Adrenal gland (tissue), 12 donors: ENCODE measurements around the gene DNAL1. TPM values are rescaled to one million over a fixed set of nuclear protein-coding genes. Genes with fewer than 3 reads are reported as not detected.
A peak's percentile ranks its signal among the peaks of the same experiment; 100 is the strongest.

Experiments used
- DNase-seq, 7 donors: peaks; one replicate each; pipeline ENCODE4 v3.0.0-alpha.2; 2019 to 2020
- H3K27ac ChIP-seq, 5 donors: fragments of 200-600 bp; sonication (generic) in 4 of 5; 1 replicate in 3 of 5; 2 replicates in 2 of 5; pipeline versions ENCODE4 v1.5.1 to v1.8.0; 2016 to 2020; ENCODE audit warnings: mild to moderate bottlenecking in 1 of 5
- H3K27me3 ChIP-seq: fragments of 200-600 bp; 2 replicates; pipeline ENCODE4 v1.8.0; 2021
- H3K36me3 ChIP-seq, 2 donors: fragments of 200-600 bp; replicated peaks in 1 of 2; 1 replicate in 1 of 2; 2 replicates in 1 of 2; pipeline versions ENCODE4 v1.5.1 to v1.8.0; 2018 to 2022
- H3K4me1 ChIP-seq, 2 donors: fragments of 200-600 bp; replicated peaks in 1 of 2; 1 replicate in 1 of 2; 2 replicates in 1 of 2; pipeline versions ENCODE4 v1.5.1 to v1.8.0; 2018 to 2021
- H3K4me3 ChIP-seq, 4 donors: fragments of 200-600 bp; sonication (generic) in 3 of 4; one replicate each; pipeline ENCODE4 v1.5.1; 2016 to 2018
- H3K9me3 ChIP-seq, 3 donors: fragments of 200-600 bp; sonication (generic) in 1 of 3; replicated peaks in 1 of 3; 1 replicate in 2 of 3; 2 replicates in 1 of 3; pipeline versions ENCODE4 v1.5.1 to v1.8.0; 2016 to 2021
- CTCF ChIP-seq, 6 experiments: fragments of 450-650 bp in 4 of 6; fragments of 200-600 bp in 2 of 6; sonication (generic) in 1 of 6; IDR thresholded peaks; 1 replicate in 5 of 6; 2 replicates in 1 of 6; pipeline versions ENCODE4 v1.5.1 to v1.8.0; 2016 to 2021; ENCODE audit warnings: antibody characterized with exemption in 6 of 6, mild to moderate bottlenecking in 2 of 6, moderate library complexity in 1 of 6
- POLR2A ChIP-seq, 2 donors: fragments of 450-650 bp; IDR thresholded peaks; one replicate each; pipeline ENCODE4 v1.6.1; 2017; ENCODE audit warnings: antibody characterized with exemption in 2 of 2, mild to moderate bottlenecking in 2 of 2, moderate library complexity in 1 of 2
- WGBS, 4 donors: extraction: QIAGEN DNeasy Blood & Tissue Kit in 2 of 4; methylation state at CpG; one replicate each; pipeline versions ENCODE4 v1.1.5 to v1.1.7; 2013 to 2017; 5-methylcytosine and 5-hydroxymethylcytosine counted together
- intact Hi-C, 2 donors: fragments of 100-400 bp; cut with DNase I; formaldehyde crosslinking; loops; one replicate each; pipeline versions ENCODE4 v1.14.1 to v1.15.0; 2022 to 2023
- polyA plus RNA-seq, 3 donors: library from polyadenylated mRNA; stranded (reverse); fragments of 200-250 nt in 2 of 3; fragments of 350-450 nt in 1 of 3; fragmentation: Illumina TruSeq in 1 of 3; extraction: RNeasy Lipid Tissue Mini Kit (QIAGEN cat#74804) in 1 of 3; gene quantifications; one replicate each; pipeline ENCODE4 v1.2.3, GENCODE V29; 2013 to 2014
- total RNA-seq, 9 donors: library from RNA; depleted of rRNA in 4 of 9; stranded (reverse); fragments of >200 nt in 4 of 9; fragments of 120-200 nt in 1 of 9; fragmentation: NEBNext Ultra II Directional in 1 of 9; extraction: Animal tissue kit (Norgen Biotek cat#: 25700) in 1 of 9; gene quantifications; one replicate each; pipeline versions ENCODE4 v1.1.0 to v1.2.4, GENCODE V29; 2013 to 2023
- donor health status: healthy with polysubstance abuse.
- donor health status: Bipolar disorder and iron deficiency.
- donor health status: DM: yes; HTN: yes; CAD: no.
- donor health status: DM: no; HTN: no; CAD: no.
- donor health status: DM: no; HTN: no; CAD: no.
- donor health status: DM: yes; HTN: yes; CAD: no.

The DNAL1 gene
- total and polyA plus RNA-seq, 12 donors: 3.6 to 24.2 (median 13.0) TPM

- H3K9me3 ChIP-seq: no peaks in the 10 kb centered on the region
- peak in 1 of 7 donors; percentile 31 for DNase-seq
- peak overlapping the region in 3 of 4 donors; percentile 33 to 62 (median 47) for H3K4me3 ChIP-seq
- H3K27ac ChIP-seq: peak overlapping the region in 3 of 5 donors; percentile 74 to 84 (median 81)
- H3K36me3 ChIP-seq: no peaks in the 10 kb centered on the region
- 1 to 9% (median 2%) methylated on average over 7 to 13 of the region's 13 CpGs for WGBS, 4 donors
- no peaks in the 10 kb centered on the region for H3K27me3 ChIP-seq
- peaks cover 0 to 4% of the 10 kb centered on the region in 2 donors for H3K4me1 ChIP-seq
- intact Hi-C loops: no loop called here
- no peak for TF ChIP-seq POLR2A (IDR thresholded peaks at IDR 0.05)
- TF ChIP-seq CTCF (IDR thresholded peaks at IDR 0.05): no peak
These were observed 31.8 kb upstream of the DNAL1 start for GRCh38 chr14:73613046-73613383.

GRCh38 chr14:73613419-73613963 lies 31.3 kb upstream of the DNAL1 start:
- 85 to 97% (median 90%) methylated on average over 3 of the region's 3 CpGs for WGBS, 4 donors
- H3K9me3 ChIP-seq: no peaks in the 10 kb centered on the region
- H3K36me3 ChIP-seq: no peaks in the 10 kb centered on the region
- peak overlapping the region in 1 of 5 donors; percentile 84 for H3K27ac ChIP-seq
- H3K4me3 ChIP-seq: no peak overlapping the region
- no peak for DNase-seq
- H3K4me1 ChIP-seq: peaks cover 0 to 4% of the 10 kb centered on the region in 2 donors
- intact Hi-C loops: no loop called here
- H3K27me3 ChIP-seq: no peaks in the 10 kb centered on the region
- TF ChIP-seq POLR2A (IDR thresholded peaks at IDR 0.05) (no peak), CTCF (IDR thresholded peaks at IDR 0.05) (no peak)

- 76 to 92% (median 89%) methylated on average over 4 of the region's 4 CpGs for WGBS, 4 donors
- Histone ChIP-seq H3K27me3 (no peaks in the 10 kb centered on the region), H3K27ac (no peak overlapping the region), H3K4me1 (peaks cover 0 to 4% of the 10 kb centered on the region in 2 donors), H3K9me3 (no peaks in the 10 kb centered on the region), H3K4me3 (no peak overlapping the region), H3K36me3 (no peaks in the 10 kb centered on the region)
- intact Hi-C loops: no loop called here
- TF ChIP-seq CTCF (IDR thresholded peaks at IDR 0.05): no peak
- no peak for DNase-seq
These were observed 28.0 kb upstream of the DNAL1 start for GRCh38 chr14:73616831-73617230.

GRCh38 chr14:73619524-73619923 lies 25.3 kb upstream of the DNAL1 start:
- Histone ChIP-seq H3K27me3 (no peaks in the 10 kb centered on the region), H3K36me3 (no peaks in the 10 kb centered on the region), H3K4me3 (no peak overlapping the region), H3K27ac (no peak overlapping the region), H3K4me1 (no peaks in the 10 kb centered on the region), H3K9me3 (no peaks in the 10 kb centered on the region)
- 81 to 90% (median 87%) methylated on average over 1 of the region's 1 CpG for WGBS, 4 donors
- no peak for TF ChIP-seq POLR2A (IDR thresholded peaks at IDR 0.05)
- TF ChIP-seq CTCF (IDR thresholded peaks at IDR 0.05): no peak
- intact Hi-C loops: no loop called here
- DNase-seq: no peak
